ENCODE data around the gene RETREG2. TPM values are rescaled to one million over a fixed set of nuclear protein-coding genes. Genes with fewer than 3 reads are reported as not detected.

Gene RETREG2
- total and polyA plus RNA-seq, 2 of the 8 experiments (the other 6 are each of a cell fraction or from before 2014, with no cell fraction given), result 51.3 to 67.4 TPM

- no peak for TF ChIP-seq CHD7 (IDR thresholded peaks at IDR 0.05; ENCODE audit: insufficient replicate concordance, low read length)
- no peak for TF ChIP-seq TAF7 (optimal IDR thresholded peaks at IDR 0.05; ENCODE audit: borderline replicate concordance, low read depth, low read length)
- no peak for TF ChIP-seq E2F6 (IDR thresholded peaks at IDR 0.05)
- no peak for TF ChIP-seq BCL11A (IDR thresholded peaks at IDR 0.05; ENCODE audit: low read depth in 2 of 2, low read length in 2 of 2)
- TF ChIP-seq SP2 (IDR thresholded peaks at IDR 0.05; ENCODE audit: low read length), result no peak
- TF ChIP-seq RNF2 (IDR thresholded peaks at IDR 0.05; ENCODE audit: borderline replicate concordance, low read depth, low read length, missing control alignments, poor library complexity, severe bottlenecking), result no peak
- TF ChIP-seq SIX5 (IDR thresholded peaks at IDR 0.05; ENCODE audit: low read depth, low read length), result no peak
- no peak for TF ChIP-seq EP300 (IDR thresholded peaks at IDR 0.05; ENCODE audit: borderline replicate concordance in 1 of 2, low read depth in 2 of 2, low read length in 2 of 2)
- TF ChIP-seq TAF1 (IDR thresholded peaks at IDR 0.05; ENCODE audit: low read depth, low read length), result no peak
- TF ChIP-seq HDAC6 (IDR thresholded peaks at IDR 0.05; ENCODE audit: low read depth, low read length), result no peak
- TF ChIP-seq FOSL1 (IDR thresholded peaks at IDR 0.05; ENCODE audit: insufficient read depth, low read depth, low read length), result no peak
Observed at GRCh38 chr2:219214786-219215185, 36.7 kb downstream of the RETREG2 start (continued).

Measured in H1 (cell line).